ENCODE results near the gene SLC33A1.

DNA sequence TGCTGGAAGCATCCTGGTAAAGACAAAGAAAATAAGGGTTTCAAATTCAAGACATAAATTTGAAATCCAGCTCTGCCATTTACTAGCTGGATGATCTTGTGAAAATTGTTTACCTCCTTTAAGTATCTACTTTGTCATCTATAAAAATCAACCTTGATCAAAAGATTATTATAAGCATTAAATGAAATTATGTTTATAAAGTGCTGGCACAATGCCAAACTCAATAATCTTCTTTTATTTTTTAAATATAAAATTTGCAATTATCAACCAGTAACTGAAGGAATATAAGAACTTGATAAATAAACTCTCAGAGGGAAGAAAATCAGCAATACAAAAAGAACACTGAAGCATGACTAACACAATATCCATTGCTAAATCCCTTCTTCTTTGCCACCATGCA lies 73.9 kb downstream of the SLC33A1 start:
- TF ChIP-seq EP300 (IDR thresholded peaks at IDR 0.05; ENCODE audit: low read depth) = no peak
- TF ChIP-seq, protein P1, sequence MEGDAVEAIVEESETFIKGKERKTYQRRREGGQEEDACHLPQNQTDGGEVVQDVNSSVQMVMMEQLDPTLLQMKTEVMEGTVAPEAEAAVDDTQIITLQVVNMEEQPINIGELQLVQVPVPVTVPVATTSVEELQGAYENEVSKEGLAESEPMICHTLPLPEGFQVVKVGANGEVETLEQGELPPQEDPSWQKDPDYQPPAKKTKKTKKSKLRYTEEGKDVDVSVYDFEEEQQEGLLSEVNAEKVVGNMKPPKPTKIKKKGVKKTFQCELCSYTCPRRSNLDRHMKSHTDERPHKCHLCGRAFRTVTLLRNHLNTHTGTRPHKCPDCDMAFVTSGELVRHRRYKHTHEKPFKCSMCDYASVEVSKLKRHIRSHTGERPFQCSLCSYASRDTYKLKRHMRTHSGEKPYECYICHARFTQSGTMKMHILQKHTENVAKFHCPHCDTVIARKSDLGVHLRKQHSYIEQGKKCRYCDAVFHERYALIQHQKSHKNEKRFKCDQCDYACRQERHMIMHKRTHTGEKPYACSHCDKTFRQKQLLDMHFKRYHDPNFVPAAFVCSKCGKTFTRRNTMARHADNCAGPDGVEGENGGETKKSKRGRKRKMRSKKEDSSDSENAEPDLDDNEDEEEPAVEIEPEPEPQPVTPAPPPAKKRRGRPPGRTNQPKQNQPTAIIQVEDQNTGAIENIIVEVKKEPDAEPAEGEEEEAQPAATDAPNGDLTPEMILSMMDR (IDR thresholded peaks at IDR 0.05) = no peak
- no peak for TF ChIP-seq POLR2A (IDR thresholded peaks at IDR 0.05)

Measured in transverse colon (tissue), 3 donors.